GM12865 (cell line): ENCODE measurements around the gene RPS19BP1.

Experiments used
- DNase-seq: peaks from one replicate; pipeline ENCODE4 v3.0.0; 2010; ENCODE audit warnings: low read depth
- H3K4me3 ChIP-seq: 2 replicates; pipeline ENCODE4 v1.5.1; 2011; ENCODE audit warnings: mild to moderate bottlenecking, low read depth, low read length, control low read depth
- TF ChIP-seq, protein P1 (sequence below): IDR thresholded peaks from 2 replicates; pipeline ENCODE4 v1.5.1; 2011; ENCODE audit warnings: low read length, control low read depth, low read depth, inconsistent platforms; ENCODE audit not compliant: insufficient read depth; ENCODE audit errors: missing control alignments

Gene RPS19BP1

DNA sequence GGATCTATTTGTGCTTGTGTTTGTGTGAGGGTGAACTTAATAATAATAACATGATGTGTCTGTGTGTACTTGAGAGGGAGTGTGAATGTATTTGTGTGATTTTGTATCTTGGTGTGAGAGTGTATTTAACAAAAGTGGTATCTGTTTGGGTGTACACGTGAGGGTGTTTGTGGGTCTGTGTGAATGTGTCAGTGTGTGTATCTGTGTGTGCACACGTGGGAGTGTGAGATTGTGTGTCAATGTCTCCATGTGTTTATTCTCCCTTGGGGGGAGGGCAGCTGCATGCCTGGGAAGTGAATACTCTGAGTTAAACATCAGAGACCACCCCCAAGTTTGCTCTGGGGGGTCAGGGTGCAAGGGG is 15.0 kb upstream of the RPS19BP1 start:
- TF ChIP-seq, protein P1, sequence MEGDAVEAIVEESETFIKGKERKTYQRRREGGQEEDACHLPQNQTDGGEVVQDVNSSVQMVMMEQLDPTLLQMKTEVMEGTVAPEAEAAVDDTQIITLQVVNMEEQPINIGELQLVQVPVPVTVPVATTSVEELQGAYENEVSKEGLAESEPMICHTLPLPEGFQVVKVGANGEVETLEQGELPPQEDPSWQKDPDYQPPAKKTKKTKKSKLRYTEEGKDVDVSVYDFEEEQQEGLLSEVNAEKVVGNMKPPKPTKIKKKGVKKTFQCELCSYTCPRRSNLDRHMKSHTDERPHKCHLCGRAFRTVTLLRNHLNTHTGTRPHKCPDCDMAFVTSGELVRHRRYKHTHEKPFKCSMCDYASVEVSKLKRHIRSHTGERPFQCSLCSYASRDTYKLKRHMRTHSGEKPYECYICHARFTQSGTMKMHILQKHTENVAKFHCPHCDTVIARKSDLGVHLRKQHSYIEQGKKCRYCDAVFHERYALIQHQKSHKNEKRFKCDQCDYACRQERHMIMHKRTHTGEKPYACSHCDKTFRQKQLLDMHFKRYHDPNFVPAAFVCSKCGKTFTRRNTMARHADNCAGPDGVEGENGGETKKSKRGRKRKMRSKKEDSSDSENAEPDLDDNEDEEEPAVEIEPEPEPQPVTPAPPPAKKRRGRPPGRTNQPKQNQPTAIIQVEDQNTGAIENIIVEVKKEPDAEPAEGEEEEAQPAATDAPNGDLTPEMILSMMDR: no peak
- no peak overlapping the region for H3K4me3 ChIP-seq
- no peak for DNase-seq

DNA sequence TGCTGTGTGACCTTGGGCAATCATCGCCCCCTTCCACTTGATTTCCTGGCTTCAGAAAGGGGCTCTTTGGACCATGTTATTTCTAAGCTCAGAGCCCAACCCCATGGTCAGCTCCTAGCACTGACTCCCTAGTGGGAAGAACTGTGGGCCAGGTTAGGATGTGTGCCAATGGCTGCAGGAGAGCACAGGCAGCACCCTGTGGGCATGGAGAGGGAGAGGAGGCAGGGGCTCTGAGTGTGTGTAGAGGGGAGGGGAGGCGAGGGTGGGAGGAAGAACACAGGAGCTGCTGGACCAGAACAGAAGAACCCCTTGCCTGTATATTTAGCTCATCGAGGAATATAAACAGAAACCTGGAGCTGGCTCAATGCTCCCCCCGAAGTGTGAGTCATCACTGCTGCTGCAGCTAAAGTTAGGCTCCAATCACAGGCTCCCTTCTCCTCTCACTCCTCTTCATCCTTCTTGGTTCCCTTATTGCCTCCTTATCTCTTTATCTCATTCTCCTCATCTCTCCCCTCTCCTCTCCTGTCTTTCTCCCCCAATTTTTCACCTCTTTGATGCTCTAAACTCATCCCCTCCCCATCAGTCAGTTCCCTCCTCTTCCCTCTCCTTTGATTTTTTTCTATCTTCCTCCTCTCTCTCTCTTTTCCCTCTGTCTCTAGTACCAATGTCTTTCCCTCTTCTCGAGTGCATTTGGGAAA is 14.5 kb upstream of the RPS19BP1 start:
- TF ChIP-seq, protein P1: no peak
- no peak for DNase-seq

DNA sequence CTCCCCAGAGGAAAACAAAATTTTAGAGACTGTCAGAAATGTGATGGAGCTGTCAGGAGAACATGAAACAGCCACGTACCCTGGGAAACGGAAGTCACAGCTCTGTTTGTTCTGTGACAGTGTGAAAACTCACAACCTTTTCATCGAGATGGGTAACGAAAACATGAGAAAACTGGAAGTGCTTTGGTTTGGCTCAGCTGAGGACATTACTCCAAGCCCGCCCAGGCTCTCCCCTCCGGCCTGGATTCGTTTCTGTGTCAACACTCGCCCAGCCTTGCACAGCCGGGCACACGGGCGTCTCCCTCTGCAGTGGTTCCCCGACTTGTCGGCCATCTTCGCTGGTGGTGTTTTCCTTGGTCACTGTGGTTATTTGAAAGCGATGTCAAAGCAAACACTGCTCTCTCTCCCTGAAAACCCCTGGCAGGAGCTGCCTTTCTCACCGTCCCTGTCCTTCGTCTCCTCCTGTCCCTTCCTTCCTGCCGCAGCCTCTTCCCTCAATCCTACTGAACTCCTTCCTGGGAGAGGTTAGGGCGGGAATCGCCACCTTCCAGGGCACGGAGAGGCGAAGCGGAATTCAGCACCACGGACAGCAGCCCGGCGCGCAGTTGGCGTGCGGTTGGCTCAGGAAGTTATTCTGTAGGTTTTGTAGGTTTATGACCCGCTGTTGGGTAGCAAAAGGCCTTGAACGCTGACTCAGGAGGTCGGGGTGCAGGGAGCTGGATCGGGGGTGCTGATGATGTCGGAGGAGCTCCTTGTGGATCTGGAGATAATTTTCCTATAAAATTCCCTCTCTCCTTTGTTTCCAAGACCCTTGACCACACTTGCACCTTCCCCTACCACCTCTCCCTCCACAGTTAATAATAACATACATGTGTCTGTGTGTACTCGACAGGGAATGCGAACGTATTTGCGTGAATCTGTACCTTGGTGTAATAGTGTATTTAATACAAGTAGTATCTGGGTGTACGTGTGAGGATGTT is 13.1 kb upstream of the RPS19BP1 start:
- H3K4me3 ChIP-seq: no peak overlapping the region
- TF ChIP-seq, protein P1: no peak
- DNase-seq: peak; percentile 32

More for the DNA sequence above, 14.5 kb upstream of the RPS19BP1 start:
- H3K4me3 ChIP-seq: no peak overlapping the region

DNA sequence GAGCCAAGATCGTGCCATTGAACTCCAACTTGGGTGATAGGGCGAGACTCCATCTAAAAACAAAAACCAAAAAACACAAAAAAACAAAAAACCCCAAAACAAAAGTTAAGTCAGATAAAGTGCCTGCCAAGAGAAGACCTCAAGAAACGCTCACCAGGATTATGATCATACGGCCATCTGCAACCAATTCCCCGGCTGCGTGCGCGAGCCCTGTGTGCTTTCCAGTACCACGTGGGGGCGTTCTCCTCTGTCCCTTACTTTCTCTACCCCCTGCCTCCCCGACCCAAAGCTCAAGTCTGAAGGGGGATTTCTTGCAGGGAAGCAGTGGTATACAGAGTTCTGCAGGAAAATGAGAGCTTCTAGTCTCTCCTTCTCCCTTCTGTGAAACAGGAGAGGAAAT is 10.5 kb upstream of the RPS19BP1 start:
- TF ChIP-seq, protein P1: peak; percentile 50
- peak; percentile 34 for DNase-seq
- no peak overlapping the region for H3K4me3 ChIP-seq

DNA sequence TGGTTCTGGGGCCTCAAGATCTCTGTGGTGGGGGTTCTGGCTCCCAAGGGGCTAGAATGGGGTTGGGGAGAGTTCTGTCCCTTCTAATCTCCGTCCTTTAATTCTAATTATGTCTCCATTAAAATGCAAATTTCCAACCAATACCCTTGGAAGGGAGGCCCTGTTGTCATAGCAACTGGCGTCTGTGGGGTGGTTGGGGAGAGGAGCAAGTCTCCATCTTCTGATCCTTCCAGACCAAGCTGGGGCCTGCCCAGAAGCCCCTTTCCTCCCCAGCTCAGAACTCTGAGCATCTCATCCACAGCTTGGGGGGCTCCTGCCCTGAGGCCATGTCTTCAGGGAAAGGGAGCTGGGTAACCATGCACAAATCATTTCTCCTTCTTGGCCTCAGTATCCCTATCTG is 5.4 kb upstream of the RPS19BP1 start:
- no peak for DNase-seq
- H3K4me3 ChIP-seq: no peak overlapping the region
- TF ChIP-seq, protein P1: no peak

DNA sequence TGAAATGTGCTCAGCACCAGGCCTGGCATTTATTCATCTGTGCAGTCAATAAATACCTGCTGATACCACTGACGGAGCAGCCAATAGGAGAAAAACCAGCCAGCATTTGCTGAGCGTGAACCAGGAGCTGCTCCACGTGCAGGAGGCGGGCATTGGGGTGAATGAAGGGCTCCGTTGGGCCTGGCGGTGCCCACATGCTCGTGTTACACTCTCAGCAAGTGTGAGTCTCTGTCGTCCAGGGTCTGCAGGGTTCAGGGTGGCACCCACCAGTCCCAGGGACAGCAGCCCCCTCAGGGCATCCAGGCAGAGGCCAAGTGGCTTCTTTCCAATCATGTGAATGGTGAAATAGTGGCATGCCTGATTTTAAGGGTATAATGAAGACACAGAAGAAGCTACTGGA is 4.2 kb upstream of the RPS19BP1 start:
- TF ChIP-seq, protein P1: no peak
- DNase-seq: no peak
- no peak overlapping the region for H3K4me3 ChIP-seq
